GM12878 (cell line): Measurements from ENCODE around the gene REEP1. TPM values are rescaled to one million over a fixed set of nuclear protein-coding genes. Genes with fewer than 3 reads are reported as not detected.

Experiments
- ATAC-seq: fragments of 200-7000 bp; cut with Tn5 transposase; 3 replicates; pipeline ENCODE4 v1.9.1; 2020; ENCODE audit warnings: mild to moderate bottlenecking, moderate library complexity
- BruUV-seq: library from RNA; stranded (reverse); fragments of 400-500 nt; replicated peaks from 2 replicates; lab custom pipeline; 2021; lab: Mats Ljungman, UMichigan
- CTCF ChIA-PET: fragments of 300-600 bp; sonication (Branson Sonifier 250); formaldehyde crosslinking; extraction: SDS; loops from one replicate; lab custom pipeline; 2021; ENCODE audit warnings: inconsistent platforms; lab: Yijun Ruan, JAX
- POLR2A ChIA-PET: fragments of 350-600 bp; formaldehyde crosslinking; extraction: SDS; loops from one replicate; lab custom pipeline; 2021; ENCODE audit warnings: inconsistent platforms; lab: Charles Lee
- RAD21 ChIA-PET: fragments of 300-600 bp; sonication (Branson Sonifier 250); formaldehyde crosslinking; loops from one replicate; lab custom pipeline; 2023; ENCODE audit warnings: antibody characterized with exemption; ENCODE audit not compliant: unreplicated experiment; lab: Charles Lee
- SMC1A ChIA-PET: fragments of 300-600 bp; sonication (Branson Sonifier 250); formaldehyde crosslinking; loops from one replicate; lab custom pipeline; 2023; ENCODE audit not compliant: unreplicated experiment, uncharacterized antibody; lab: Charles Lee
- DNase-seq: peaks from one replicate; pipeline ENCODE4 v3.0.0-alpha.2; 2011; ENCODE audit warnings: low read depth, low spot score
- FAIRE-seq: peaks from 3 replicates; lab custom pipeline; 2011; peaks lifted over from hg19 to GRCh38; lab: Jason Lieb, UNC
- H2AFZ ChIP-seq: 2 replicates; pipeline ENCODE4 v1.6.0; 2011; ENCODE audit warnings: low read depth, low read length, control low read depth; ENCODE audit not compliant: control insufficient read depth
- H3K27ac ChIP-seq: 2 replicates; pipeline ENCODE4 v1.5.1; 2011; ENCODE audit warnings: control low read depth; ENCODE audit not compliant: control insufficient read depth, insufficient read depth
- H3K27me3 ChIP-seq, 2 experiments: replicated peaks in 1 of 2; 2 replicates each; pipeline versions ENCODE4 v1.6.0 to v1.6.1; 2011; ENCODE audit warnings: low read length in 1 of 2; ENCODE audit not compliant: control insufficient read depth in 2 of 2, insufficient read depth in 2 of 2
- H3K36me3 ChIP-seq, 2 experiments: 2 replicates each; pipeline ENCODE4 v1.5.1; 2011; ENCODE audit warnings: low read length in 1 of 2; ENCODE audit not compliant: control insufficient read depth in 2 of 2, insufficient read depth in 2 of 2
- H3K4me1 ChIP-seq: 2 replicates; pipeline ENCODE4 v1.6.1; 2011; ENCODE audit warnings: mild to moderate bottlenecking, low read length, moderate library complexity, mixed read lengths; ENCODE audit not compliant: control insufficient read depth, insufficient read depth
- H3K4me2 ChIP-seq: 2 replicates; pipeline ENCODE4 v1.6.0; 2011; ENCODE audit warnings: control low read depth; ENCODE audit not compliant: control insufficient read depth, insufficient read depth
- H3K4me3 ChIP-seq: fragments of 200-600 bp; sonication (generic); 2 replicates; pipeline ENCODE4 v1.5.1; 2016
- H3K79me2 ChIP-seq: 2 replicates; pipeline ENCODE4 v1.6.0; 2011; ENCODE audit warnings: low read length; ENCODE audit not compliant: control insufficient read depth, insufficient read depth
- H3K9ac ChIP-seq: 2 replicates; pipeline ENCODE4 v1.8.0; 2011; ENCODE audit warnings: low read length, control low read depth, mixed read lengths; ENCODE audit not compliant: control insufficient read depth, insufficient read depth
- H3K9me3 ChIP-seq: replicated peaks from 3 replicates; pipeline ENCODE4 v1.5.1; 2011; ENCODE audit warnings: mild to moderate bottlenecking, low read length; ENCODE audit not compliant: control insufficient read depth, insufficient read depth
- H4K20me1 ChIP-seq: 2 replicates; pipeline ENCODE4 v1.6.0; 2011; ENCODE audit not compliant: control insufficient read depth, insufficient read depth
- ATF7 ChIP-seq: fragments of 450-650 bp; IDR thresholded peaks from 2 replicates; pipeline ENCODE4 v1.6.1; 2016; ENCODE audit warnings: low read depth, mild to moderate bottlenecking
- CHD2 ChIP-seq: IDR thresholded peaks from 2 replicates; pipeline ENCODE4 v1.6.1; 2011; ENCODE audit warnings: low read depth, low read length, improper control_type of control experiment, borderline replicate concordance
- CREM ChIP-seq: IDR thresholded peaks from 2 replicates; pipeline ENCODE4 v1.6.1; 2014; ENCODE audit warnings: antibody characterized with exemption, low read depth
- EZH2 ChIP-seq: IDR thresholded peaks from 2 replicates; pipeline ENCODE4 v1.6.1; 2012; ENCODE audit warnings: low read depth, mild to moderate bottlenecking, control low read depth, inconsistent platforms, low read length, borderline replicate concordance; ENCODE audit not compliant: control insufficient read depth
- LARP7 ChIP-seq: fragments of 450-650 bp; IDR thresholded peaks from 2 replicates; pipeline ENCODE4 v1.6.1; 2017; ENCODE audit warnings: mild to moderate bottlenecking
- NBN ChIP-seq: fragments of 450-650 bp; IDR thresholded peaks from 2 replicates; pipeline ENCODE4 v1.6.1; 2016
- PAX8 ChIP-seq: fragments of 450-650 bp; IDR thresholded peaks from 2 replicates; pipeline ENCODE4 v1.6.1; 2017; ENCODE audit warnings: mild to moderate bottlenecking, moderate library complexity
- SMARCA5 ChIP-seq: fragments of 450-650 bp; IDR thresholded peaks from 2 replicates; pipeline ENCODE4 v1.6.1; 2017; ENCODE audit warnings: mild to moderate bottlenecking
- SMC3 ChIP-seq: IDR thresholded peaks from 2 replicates; pipeline ENCODE4 v1.6.1; 2011; ENCODE audit warnings: low read length, improper control_type of control experiment, borderline replicate concordance
- SREBF2 ChIP-seq: IDR thresholded peaks from 2 replicates; pipeline ENCODE4 v1.6.1; 2012; ENCODE audit warnings: mild to moderate bottlenecking, low read length
- TCF12 ChIP-seq: IDR thresholded peaks from 2 replicates; pipeline ENCODE4 v1.6.1; 2011; ENCODE audit warnings: low read depth, mild to moderate bottlenecking, low read length
- ZBTB11 ChIP-seq: fragments of 450-650 bp; formaldehyde crosslinking; IDR thresholded peaks from 2 replicates; pipeline ENCODE4 v1.5.0; 2022; ENCODE audit warnings: mild to moderate bottlenecking, missing genetic modification characterization
- ZNF687 ChIP-seq: fragments of 450-650 bp; IDR thresholded peaks from 2 replicates; pipeline ENCODE4 v1.6.1; 2017; ENCODE audit warnings: mild to moderate bottlenecking, moderate library complexity
- WGBS: methylation state at CpG from one replicate; pipeline ENCODE4 v1.1.6; 2016; ENCODE audit warnings: low lambda C conversion rate; ENCODE audit not compliant: insufficient replicate concordance, insufficient coverage; ENCODE audit errors: missing lambda C conversion rate; 5-methylcytosine and 5-hydroxymethylcytosine counted together
- in situ Hi-C: fragments of 300-500 bp; cut with MboI; formaldehyde crosslinking; loops from 9 replicates; pipeline ENCODE4 v1.14.3; 2018; ENCODE audit warnings: mixed read lengths
- intact Hi-C: fragments of 100-400 bp; cut with micrococcal nuclease; formaldehyde crosslinking; loops from one replicate; pipeline ENCODE4 v1.14.2; 2022; ENCODE audit not compliant: unreplicated experiment
- polyA plus RNA-seq, 11 experiments: library from polyadenylated mRNA; depleted of rRNA in 4 of 11; unstranded in 6 of 11; stranded (reverse) in 5 of 11; fragments of >200 nt; fragmentation: Nextera tagmentation in 4 of 11; fragmentation: Illumina TruSeq in 1 of 11; extraction: Ambion mirVana in 4 of 11; extraction: Trizol in 1 of 11; gene quantifications; 1 replicate in 1 of 11; 2 replicates in 10 of 11; pipeline versions ENCODE4 v1.2.1 to v1.2.3, GENCODE V29; 2011 to 2016; ENCODE audit warnings: inconsistent platforms in 2 of 11, missing spikeins in 2 of 11, low read depth in 1 of 11
- total RNA-seq, 4 experiments: library from RNA; depleted of rRNA in 3 of 4; stranded (reverse); fragments of >200 nt in 3 of 4; fragmentation: Illumina TruSeq in 1 of 4; extraction: Trizol in 1 of 4; gene quantifications; 2 replicates each; pipeline versions ENCODE4 v1.2.1 to v1.2.3, GENCODE V29; 2013 to 2021

REEP1 gene
- total and polyA plus RNA-seq, 10 of the 15 experiments (the other 5 are each of a cell fraction or from before 2014, with no cell fraction given): 0.02 to 0.30 (median 0.09) TPM; not detected in 1

GRCh38 chr2:86364894-86365293, 27.5 kb upstream of the REEP1 start:
- Histone ChIP-seq H3K9ac (no peak overlapping the region), H3K36me3 (no peaks in the 10 kb centered on the region), H4K20me1 (no peaks in the 10 kb centered on the region), H2AFZ (no peak overlapping the region), H3K9me3 (no peaks in the 10 kb centered on the region), H3K79me2 (no peaks in the 10 kb centered on the region), H3K4me2 (no peak overlapping the region), H3K27ac (no peak overlapping the region), H3K27me3 (no peaks in the 10 kb centered on the region), H3K4me1 (no peaks in the 10 kb centered on the region), H3K4me3 (no peak overlapping the region)
- intact Hi-C loops (loop anchor here (5.0 kb wide), 1 partner anchor 63 kb away; no protein-coding TSS in a partner anchor), in situ Hi-C loops (loop anchor here (5.0 kb wide), 1 partner anchor 143 kb away; no protein-coding TSS in a partner anchor)
- no peak for TF ChIP-seq EZH2
- TF ChIP-seq ATF7: no peak
- no peak for TF ChIP-seq LARP7
- no peak for TF ChIP-seq SMC3
- no peak for TF ChIP-seq ZBTB11 (CRISPR knock-in tag)
- TF ChIP-seq NBN: no peak
- no peak for TF ChIP-seq CHD2
- no peak for TF ChIP-seq TCF12
- no peak for TF ChIP-seq SREBF2
- TF ChIP-seq ZNF687: no peak
- no peak for TF ChIP-seq PAX8
- no peak for TF ChIP-seq SMARCA5
- no peak for TF ChIP-seq CREM
- CTCF ChIA-PET: interaction anchor here (1.4 to 11.7 kb wide), 3 partner anchors 27 to 142 kb away, joined by 3 to 232 read pairs (median 3); partner anchors contain the start of gene REEP1
- no TSS peak for BruUV-seq
- RAD21 ChIA-PET: interaction anchor here (5.5 kb wide), 1 partner anchor 143 kb away, joined by 54 read pairs; no protein-coding TSS in a partner anchor
- DNase-seq (no peak), ATAC-seq (no peak), FAIRE-seq (no peak)
- SMC1A ChIA-PET: interaction anchor here (1.5 to 3.2 kb wide), 4 partner anchors 66 to 144 kb away, joined by 3 to 11 read pairs (median 6); no protein-coding TSS in a partner anchor
- POLR2A ChIA-PET: no interaction called here
- WGBS: 72% methylated on average over 2 of the region's 2 CpGs
